UCSD-AML1 (cell line): ENCODE measurements around the gene RBMS3.

ENCODE experiments used
- DNase-seq: peaks from one replicate; lab custom pipeline; 2025; ENCODE audit not compliant: unreplicated experiment; lab: John Stamatoyannopoulos, UW

Gene RBMS3

GRCh38 chr3:29701326-29701983 is 420.6 kb downstream of the RBMS3 start:
- no peak for DNase-seq

GRCh38 chr3:29705906-29706844 is 425.3 kb downstream of the RBMS3 start:
- DNase-seq: no peak

GRCh38 chr3:29708884-29709283 is 428.0 kb downstream of the RBMS3 start:
- no peak for DNase-seq

GRCh38 chr3:29711255-29711771 is 430.4 kb downstream of the RBMS3 start:
- DNase-seq: no peak

GRCh38 chr3:29716213-29716612 is 435.3 kb downstream of the RBMS3 start:
- DNase-seq: no peak

GRCh38 chr3:29718661-29719065 is 437.8 kb downstream of the RBMS3 start:
- DNase-seq: no peak

GRCh38 chr3:29720665-29721064 is 439.8 kb downstream of the RBMS3 start:
- DNase-seq: no peak

- DNase-seq: no peak
These were observed 440.9 kb downstream of the RBMS3 start for GRCh38 chr3:29721789-29722188.

- DNase-seq: no peak
These were observed 450.2 kb downstream of the RBMS3 start for GRCh38 chr3:29731050-29731449.

- DNase-seq: no peak
These were observed 460.4 kb downstream of the RBMS3 start for GRCh38 chr3:29741231-29741630.

- no peak for DNase-seq
These were observed 464.5 kb downstream of the RBMS3 start for GRCh38 chr3:29745232-29745870.

GRCh38 chr3:29746163-29746760 is 465.4 kb downstream of the RBMS3 start:
- no peak for DNase-seq

GRCh38 chr3:29747991-29748390 is 467.1 kb downstream of the RBMS3 start:
- no peak for DNase-seq

GRCh38 chr3:29751647-29752314 is 470.9 kb downstream of the RBMS3 start:
- DNase-seq: peak; percentile 53

GRCh38 chr3:29754346-29754745 is 473.5 kb downstream of the RBMS3 start:
- no peak for DNase-seq

- no peak for DNase-seq
These were observed 474.5 kb downstream of the RBMS3 start for GRCh38 chr3:29755416-29755815.

- no peak for DNase-seq
These were observed 476.3 kb downstream of the RBMS3 start for GRCh38 chr3:29757054-29757777.

GRCh38 chr3:29758108-29758433 is 477.2 kb downstream of the RBMS3 start:
- no peak for DNase-seq

GRCh38 chr3:29758434-29759322 is 477.8 kb downstream of the RBMS3 start:
- DNase-seq: no peak
